ENCODE results near the gene EEF1G. TPM values are rescaled to one million over a fixed set of nuclear protein-coding genes. Genes with fewer than 3 reads are reported as not detected.

The EEF1G gene
- polyA plus RNA-seq, 1 donor from 2014 or later: 1,555 TPM

DNA sequence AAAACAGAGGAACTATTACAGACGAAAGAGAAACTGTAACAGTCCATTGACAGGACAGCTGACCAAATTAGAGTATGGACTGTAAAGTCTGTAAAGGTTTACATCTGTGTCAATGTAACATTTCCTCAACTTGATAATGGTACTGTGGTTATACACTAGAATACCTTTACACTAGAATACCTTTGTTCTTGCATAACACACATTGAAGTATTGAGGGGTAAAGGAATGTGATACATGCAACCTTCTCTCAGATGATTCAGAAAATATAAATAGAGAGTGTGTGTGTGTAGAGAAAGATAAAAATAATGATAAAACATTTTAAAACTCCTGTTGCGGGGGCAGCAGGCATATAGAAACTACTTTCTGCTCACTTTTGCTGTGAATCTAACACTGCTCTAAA, 5.6 kb upstream of the EEF1G start:
- Histone ChIP-seq H4K20me1 (ENCODE audit: insufficient read depth) (no peaks in the 10 kb centered on the region), H2AFZ (ENCODE audit: low read depth, low read length) (no peak overlapping the region), H3K4me3 (ENCODE audit: low read length) (no peak overlapping the region), H3F3A (ENCODE audit: insufficient read depth, low read length, poor library complexity, severe bottlenecking) (no peaks in the 10 kb centered on the region), H3K79me2 (replicated peaks; ENCODE audit: insufficient read depth, low read length) (no peaks in the 10 kb centered on the region), H3K9me2 (ENCODE audit: insufficient read depth, low read length) (no peaks in the 10 kb centered on the region), H3K9ac (ENCODE audit: low read length) (no peak overlapping the region), H3K4me2 (ENCODE audit: low read length) (no peak overlapping the region), H3K9me3 (ENCODE audit: low read length) (no peaks in the 10 kb centered on the region), H3K27ac (ENCODE audit: low read length) (no peak overlapping the region), H3K36me3 (ENCODE audit: insufficient read depth, low read length) (no peaks in the 10 kb centered on the region), H3K27me3 (ENCODE audit: insufficient read depth, low read depth, low read length) (no peaks in the 10 kb centered on the region)
- TF ChIP-seq SMC3 (conservative IDR thresholded peaks at IDR 0.05; ENCODE audit: poor library complexity): no peak
- TF ChIP-seq TAF1 (IDR thresholded peaks at IDR 0.05; ENCODE audit: low read depth): no peak
- no peak for TF ChIP-seq MXI1 (conservative IDR thresholded peaks at IDR 0.05; ENCODE audit: poor library complexity, severe bottlenecking)
- TF ChIP-seq POLR2AphosphoS5 (IDR thresholded peaks at IDR 0.05): no peak
- TF ChIP-seq EP300 (conservative IDR thresholded peaks at IDR 0.05; ENCODE audit: poor library complexity, severe bottlenecking): no peak
- TF ChIP-seq RAD21 (conservative IDR thresholded peaks at IDR 0.05): no peak
- no peak for TF ChIP-seq EZH2 (IDR thresholded peaks at IDR 0.05; ENCODE audit: borderline replicate concordance, insufficient read depth, low read length, poor library complexity, severe bottlenecking)
- TF ChIP-seq REST (IDR thresholded peaks at IDR 0.05; ENCODE audit: borderline replicate concordance): no peak
- TF ChIP-seq, protein P1, sequence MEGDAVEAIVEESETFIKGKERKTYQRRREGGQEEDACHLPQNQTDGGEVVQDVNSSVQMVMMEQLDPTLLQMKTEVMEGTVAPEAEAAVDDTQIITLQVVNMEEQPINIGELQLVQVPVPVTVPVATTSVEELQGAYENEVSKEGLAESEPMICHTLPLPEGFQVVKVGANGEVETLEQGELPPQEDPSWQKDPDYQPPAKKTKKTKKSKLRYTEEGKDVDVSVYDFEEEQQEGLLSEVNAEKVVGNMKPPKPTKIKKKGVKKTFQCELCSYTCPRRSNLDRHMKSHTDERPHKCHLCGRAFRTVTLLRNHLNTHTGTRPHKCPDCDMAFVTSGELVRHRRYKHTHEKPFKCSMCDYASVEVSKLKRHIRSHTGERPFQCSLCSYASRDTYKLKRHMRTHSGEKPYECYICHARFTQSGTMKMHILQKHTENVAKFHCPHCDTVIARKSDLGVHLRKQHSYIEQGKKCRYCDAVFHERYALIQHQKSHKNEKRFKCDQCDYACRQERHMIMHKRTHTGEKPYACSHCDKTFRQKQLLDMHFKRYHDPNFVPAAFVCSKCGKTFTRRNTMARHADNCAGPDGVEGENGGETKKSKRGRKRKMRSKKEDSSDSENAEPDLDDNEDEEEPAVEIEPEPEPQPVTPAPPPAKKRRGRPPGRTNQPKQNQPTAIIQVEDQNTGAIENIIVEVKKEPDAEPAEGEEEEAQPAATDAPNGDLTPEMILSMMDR (IDR thresholded peaks at IDR 0.05; ENCODE audit: poor library complexity, severe bottlenecking): no peak

GRCh38 chr11:62578541-62578940, 4.8 kb upstream of the EEF1G start:
- Histone ChIP-seq H3K27me3 (ENCODE audit: insufficient read depth, low read depth, low read length) (no peaks in the 10 kb centered on the region), H2AFZ (ENCODE audit: low read depth, low read length) (no peak overlapping the region), H3K27ac (ENCODE audit: low read length) (no peak overlapping the region), H4K20me1 (ENCODE audit: insufficient read depth) (no peaks in the 10 kb centered on the region), H3F3A (ENCODE audit: insufficient read depth, low read length, poor library complexity, severe bottlenecking) (no peaks in the 10 kb centered on the region), H3K79me2 (replicated peaks; ENCODE audit: insufficient read depth, low read length) (peaks cover under 1% of the 10 kb centered on the region), H3K9me2 (ENCODE audit: insufficient read depth, low read length) (no peaks in the 10 kb centered on the region), H3K9ac (ENCODE audit: low read length) (no peak overlapping the region), H3K9me3 (ENCODE audit: low read length) (no peaks in the 10 kb centered on the region), H3K36me3 (ENCODE audit: insufficient read depth, low read length) (no peaks in the 10 kb centered on the region), H3K4me3 (ENCODE audit: low read length) (no peak overlapping the region), H3K4me2 (ENCODE audit: low read length) (no peak overlapping the region)
- no peak for TF ChIP-seq EZH2 (IDR thresholded peaks at IDR 0.05; ENCODE audit: borderline replicate concordance, insufficient read depth, low read length, poor library complexity, severe bottlenecking)
- no peak for TF ChIP-seq MXI1 (conservative IDR thresholded peaks at IDR 0.05; ENCODE audit: poor library complexity, severe bottlenecking)
- no peak for TF ChIP-seq POLR2AphosphoS5 (IDR thresholded peaks at IDR 0.05)
- TF ChIP-seq, protein P1 (IDR thresholded peaks at IDR 0.05; ENCODE audit: poor library complexity, severe bottlenecking): no peak
- no peak for TF ChIP-seq TAF1 (IDR thresholded peaks at IDR 0.05; ENCODE audit: low read depth)
- TF ChIP-seq EP300 (conservative IDR thresholded peaks at IDR 0.05; ENCODE audit: poor library complexity, severe bottlenecking): no peak
- no peak for TF ChIP-seq SMC3 (conservative IDR thresholded peaks at IDR 0.05; ENCODE audit: poor library complexity)
- no peak for TF ChIP-seq REST (IDR thresholded peaks at IDR 0.05; ENCODE audit: borderline replicate concordance)
- no peak for TF ChIP-seq RAD21 (conservative IDR thresholded peaks at IDR 0.05)

Measured in neural cell (in vitro differentiated cells).